GM11168 (cell line): Measurements from ENCODE around the gene KIAA1217.

Source experiments
- in situ Hi-C: fragments of 300-500 bp; cut with MboI; formaldehyde crosslinking; loops from one replicate; pipeline ENCODE4 v1.12.0; 2022; ENCODE audit warnings: low sequenced_read_pairs; ENCODE audit not compliant: unreplicated experiment

Gene KIAA1217

DNA sequence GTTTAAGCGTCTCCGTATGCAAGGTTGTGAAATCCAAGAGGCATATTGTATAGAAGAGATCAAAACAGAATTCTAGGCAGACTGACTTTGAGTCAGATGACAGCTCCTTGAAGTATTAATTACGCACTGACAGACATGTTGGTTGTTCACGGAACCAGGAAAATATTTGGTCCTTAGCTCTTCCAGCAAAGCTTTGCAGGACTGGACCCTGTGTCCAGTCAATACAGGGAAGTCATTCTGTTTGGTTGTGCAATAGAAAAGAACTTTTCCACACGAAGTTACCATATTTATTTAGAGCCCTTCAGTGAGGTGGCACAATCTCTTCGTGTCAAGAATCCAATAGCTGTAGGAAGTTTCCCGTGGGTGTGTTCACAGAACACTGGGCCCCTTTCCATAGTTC is 309.5 kb downstream of the KIAA1217 start:
- in situ Hi-C loops, result loop anchor here (10.0 kb wide), 1 partner anchor 114 kb away; no protein-coding TSS in a partner anchor

DNA sequence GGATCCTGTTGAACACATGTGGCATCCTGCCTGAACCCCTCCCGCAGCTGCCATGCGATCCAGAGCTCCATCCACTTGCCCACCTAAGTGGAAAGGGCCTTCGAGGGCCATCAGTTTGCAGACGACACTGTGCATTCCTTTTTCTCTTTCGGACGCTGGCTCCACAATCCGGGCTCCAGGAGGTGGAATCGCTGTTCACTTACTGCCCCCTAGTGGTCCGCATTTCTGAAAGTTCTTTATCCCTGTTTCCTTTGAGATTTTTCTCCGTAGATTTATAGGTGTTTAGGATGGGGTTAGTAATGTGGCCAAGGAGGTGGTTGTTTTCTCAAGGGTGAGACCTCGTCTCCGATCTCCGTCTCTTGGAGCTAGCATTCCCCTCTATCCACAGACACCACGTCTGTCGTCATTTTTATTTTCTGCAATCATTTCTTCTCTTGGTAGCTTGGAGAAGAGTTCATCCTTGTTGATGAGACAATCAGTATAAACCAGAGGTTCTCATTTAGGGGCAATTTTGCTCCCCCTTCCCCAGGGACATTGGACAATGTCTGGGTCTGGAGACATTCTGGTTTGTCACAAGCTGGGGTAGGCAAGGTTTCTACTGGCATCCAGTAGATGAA is 310.2 kb downstream of the KIAA1217 start:
- in situ Hi-C loops, result loop anchor here (10.0 kb wide), 1 partner anchor 114 kb away; no protein-coding TSS in a partner anchor

DNA sequence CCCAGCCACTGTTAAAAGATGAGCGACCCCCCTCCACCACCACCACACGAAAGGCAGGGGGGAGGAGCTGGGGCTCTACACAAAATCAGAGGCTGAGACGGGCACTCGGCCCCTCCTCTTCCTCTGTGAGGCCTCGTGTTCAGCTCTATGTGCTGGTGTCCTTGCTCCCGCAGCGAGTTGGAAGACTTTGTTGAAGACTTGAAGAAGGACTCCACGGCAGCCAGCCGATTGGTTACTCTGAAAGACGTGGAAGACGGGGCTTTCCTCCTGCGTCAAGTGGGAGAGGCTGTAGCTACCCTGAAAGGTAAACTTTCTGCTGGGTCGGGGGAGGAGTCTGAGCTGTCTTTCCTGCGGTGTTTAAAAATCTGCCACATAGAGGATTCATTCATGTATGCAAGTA is 311.0 kb downstream of the KIAA1217 start:
- in situ Hi-C loops, result loop anchor here (10.0 kb wide), 1 partner anchor 115 kb away; no protein-coding TSS in a partner anchor

DNA sequence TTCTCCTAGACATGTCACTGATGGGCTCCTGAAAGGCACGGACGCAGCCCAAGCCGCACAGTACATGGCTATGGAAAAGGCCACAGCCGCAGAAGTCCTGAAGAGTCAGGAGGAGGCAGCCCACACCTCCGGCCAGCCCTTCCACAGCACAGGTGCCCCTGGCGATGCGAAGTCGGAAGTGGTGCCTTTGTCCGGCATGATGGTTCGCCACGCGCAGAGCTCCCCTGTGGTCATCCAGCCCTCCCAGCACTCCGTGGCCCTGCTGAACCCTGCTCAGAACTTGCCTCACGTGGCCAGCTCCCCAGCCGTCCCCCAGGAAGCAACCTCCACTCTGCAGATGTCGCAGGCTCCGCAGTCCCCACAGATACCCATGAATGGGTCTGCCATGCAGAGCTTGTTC is 315.4 kb downstream of the KIAA1217 start:
- in situ Hi-C loops, result no loop called here

DNA sequence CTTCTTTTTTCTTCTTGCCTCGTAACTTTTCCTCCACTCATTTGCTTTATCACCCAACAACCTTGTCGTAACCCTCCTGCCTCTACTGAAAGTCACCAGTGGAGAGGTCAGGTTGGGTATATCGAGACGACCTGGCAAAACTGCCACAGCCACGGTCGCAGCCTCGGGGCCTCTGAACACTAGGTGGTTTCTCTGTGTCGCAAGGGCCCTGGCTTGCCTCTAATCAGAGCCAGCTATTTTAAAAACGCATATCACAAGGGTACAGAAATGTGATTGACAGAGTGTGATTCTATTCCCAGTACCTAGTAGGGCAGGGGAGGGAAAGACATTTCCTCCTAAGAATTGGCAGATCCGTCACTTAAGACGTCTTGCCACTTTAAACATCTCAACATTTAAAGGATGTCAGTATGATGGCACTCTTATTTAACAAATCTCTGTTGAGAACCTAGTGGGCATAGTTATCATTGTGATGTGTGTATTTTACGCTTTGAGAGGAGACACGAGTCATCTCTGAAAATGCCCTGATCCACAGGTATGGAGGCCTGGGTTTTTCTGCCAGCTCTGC is 317.2 kb downstream of the KIAA1217 start:
- in situ Hi-C loops, result no loop called here

DNA sequence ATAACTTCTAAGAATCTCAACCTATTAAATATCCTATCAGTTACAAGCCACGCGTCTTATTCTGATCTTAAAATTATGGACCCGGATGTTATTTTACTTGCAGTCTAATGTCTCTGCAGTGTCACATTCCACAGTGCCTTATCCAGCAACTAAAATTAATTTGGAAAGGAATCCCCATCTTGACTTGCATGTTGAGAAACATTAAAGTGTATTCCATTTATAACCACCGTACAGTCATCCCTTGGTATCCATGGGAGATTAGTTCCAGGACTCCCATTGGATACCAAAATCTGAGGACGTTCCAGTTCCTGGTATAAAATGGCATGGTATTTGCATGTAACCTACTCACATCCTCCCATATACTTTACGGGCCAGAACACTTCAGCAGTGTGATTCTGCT is 320.0 kb downstream of the KIAA1217 start:
- in situ Hi-C loops, result no loop called here

DNA sequence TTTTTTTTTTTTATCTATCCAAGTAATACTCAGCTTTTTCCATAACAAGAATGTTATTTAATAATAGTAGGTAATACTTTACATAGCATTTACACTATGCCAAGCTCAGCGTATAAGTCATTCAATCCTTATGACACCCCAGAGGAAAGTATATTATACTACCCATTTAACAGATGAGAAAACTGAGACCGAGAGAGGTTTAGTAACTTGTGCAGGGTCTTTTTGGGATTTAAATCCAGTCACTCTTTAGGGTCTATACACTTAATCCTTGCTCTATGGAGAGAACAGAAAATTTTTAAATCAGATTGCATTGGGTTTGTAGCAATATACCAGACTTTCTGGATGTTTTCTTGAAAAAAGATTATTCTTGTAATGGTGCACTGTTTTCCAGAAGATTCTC is 322.5 kb downstream of the KIAA1217 start:
- in situ Hi-C loops, result no loop called here

DNA sequence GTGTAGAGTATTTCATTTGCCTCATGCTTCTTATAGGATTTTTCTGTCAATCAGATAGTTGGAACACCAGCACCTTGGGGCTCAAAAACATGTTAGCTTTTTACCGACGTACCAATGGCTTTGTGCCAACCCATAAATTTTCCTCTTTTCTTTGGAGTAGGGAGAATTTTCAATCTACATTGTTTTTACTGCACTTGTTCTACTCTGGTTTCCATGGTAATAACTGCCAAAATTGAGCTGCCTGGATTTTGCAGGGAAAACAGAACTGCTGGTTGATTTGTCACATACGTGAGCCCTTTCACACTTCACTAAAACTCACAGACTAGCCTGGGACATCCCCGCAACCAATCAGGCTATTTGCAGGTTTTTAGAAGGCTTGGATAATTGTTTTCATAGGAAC is 325.0 kb downstream of the KIAA1217 start:
- in situ Hi-C loops, result no loop called here

DNA sequence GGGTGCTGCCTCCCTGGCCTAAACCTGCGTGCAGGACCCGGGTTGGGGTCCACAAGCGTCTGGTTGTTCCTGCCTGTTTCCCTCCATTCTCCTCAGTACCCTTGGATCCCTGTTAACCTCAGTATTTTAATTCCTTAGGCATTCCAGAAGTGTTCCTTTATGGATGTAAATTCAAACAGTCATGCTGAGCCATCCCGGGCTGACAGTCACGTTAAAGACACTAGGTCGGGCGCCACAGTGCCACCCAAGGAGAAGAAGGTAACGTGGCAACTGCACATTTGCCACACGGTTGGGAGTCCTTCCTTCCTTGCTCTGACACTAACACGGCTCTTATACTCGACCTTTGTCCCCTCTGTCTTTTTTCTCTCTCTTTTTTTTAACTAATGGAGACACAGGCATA is 327.7 kb downstream of the KIAA1217 start:
- in situ Hi-C loops, result no loop called here

DNA sequence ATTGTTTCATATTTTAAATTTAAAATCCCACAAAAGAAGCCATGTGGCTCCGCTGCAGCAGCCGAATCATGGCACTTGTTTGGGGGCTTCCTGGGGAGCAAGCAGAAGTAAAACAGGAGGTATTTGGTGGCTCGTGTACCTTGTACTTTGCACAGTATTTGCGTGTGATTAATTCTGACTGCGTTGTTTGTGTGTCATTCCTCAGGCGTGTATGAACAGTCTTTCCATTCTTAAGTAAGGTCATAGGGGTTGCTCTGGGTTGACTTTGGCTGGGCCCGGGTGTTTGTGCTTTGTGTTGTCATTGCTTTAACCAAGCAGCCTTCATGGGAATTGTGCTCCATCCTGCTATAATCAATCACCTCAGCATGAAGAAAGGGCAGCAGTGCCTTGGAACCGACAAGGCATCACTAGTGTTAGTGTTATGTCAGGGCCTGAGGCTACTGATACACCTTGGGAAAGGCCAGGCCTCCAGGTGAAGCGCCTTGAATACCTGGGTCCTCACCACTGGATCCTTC is 332.4 kb downstream of the KIAA1217 start:
- in situ Hi-C loops, result no loop called here

DNA sequence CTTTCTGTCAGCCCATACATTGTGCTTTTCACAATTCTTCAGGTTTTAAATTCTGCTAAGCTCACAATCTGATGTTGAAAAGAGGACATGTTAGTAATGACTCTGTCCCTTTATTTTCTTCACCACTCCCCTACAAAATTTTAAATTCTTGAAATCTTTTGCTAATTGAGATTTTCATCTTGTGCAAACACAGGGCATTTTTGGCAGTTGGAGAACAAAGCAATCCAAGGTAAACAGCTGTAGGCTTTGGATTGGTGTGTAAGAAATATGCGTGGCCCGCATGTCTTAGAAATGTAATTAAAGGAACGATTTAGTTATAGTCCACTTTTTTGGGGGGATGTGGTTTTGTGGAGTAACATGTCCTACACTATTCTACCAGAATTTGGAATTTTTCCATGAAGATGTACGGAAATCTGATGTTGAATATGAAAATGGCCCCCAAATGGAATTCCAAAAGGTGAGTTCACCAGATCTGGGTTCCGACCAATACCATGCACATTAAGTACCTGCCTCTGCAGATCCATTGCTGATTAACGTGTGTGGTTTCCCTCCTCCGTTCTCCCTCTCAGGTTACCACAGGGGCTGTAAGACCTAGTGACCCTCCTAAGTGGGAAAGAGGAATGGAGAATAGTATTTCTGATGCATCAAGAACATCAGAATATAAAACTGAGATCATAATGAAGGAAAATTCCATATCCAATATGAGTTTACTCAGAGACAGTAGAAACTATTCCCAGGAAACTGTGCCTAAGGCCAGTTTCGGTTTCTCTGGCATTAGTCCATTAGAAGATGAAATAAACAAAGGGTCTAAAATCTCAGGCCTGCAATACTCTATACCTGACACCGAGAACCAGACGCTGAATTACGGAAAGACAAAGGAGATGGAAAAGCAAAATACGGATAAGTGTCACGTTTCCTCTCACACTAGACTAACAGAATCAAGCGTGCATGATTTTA is 333.7 kb downstream of the KIAA1217 start:
- in situ Hi-C loops, result no loop called here

DNA sequence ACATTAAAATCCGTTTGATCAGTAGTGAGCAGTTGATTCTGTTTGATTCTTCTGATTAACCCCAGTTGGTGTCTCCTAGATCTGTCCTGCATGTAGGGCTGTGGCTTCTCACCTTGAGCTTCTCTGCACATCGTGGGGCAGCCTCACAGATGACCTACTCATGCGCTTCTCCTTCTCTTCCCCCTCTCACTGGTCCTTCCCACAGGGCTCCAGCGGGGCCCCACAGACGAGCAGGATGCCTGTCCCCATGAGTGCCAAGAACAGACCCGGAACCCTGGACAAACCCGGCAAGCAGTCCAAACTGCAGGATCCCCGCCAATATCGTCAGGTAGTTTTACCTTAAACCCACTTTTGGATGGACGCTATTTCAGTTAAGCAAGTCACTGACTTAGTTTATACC is 335.8 kb downstream of the KIAA1217 start:
- in situ Hi-C loops, result no loop called here

DNA sequence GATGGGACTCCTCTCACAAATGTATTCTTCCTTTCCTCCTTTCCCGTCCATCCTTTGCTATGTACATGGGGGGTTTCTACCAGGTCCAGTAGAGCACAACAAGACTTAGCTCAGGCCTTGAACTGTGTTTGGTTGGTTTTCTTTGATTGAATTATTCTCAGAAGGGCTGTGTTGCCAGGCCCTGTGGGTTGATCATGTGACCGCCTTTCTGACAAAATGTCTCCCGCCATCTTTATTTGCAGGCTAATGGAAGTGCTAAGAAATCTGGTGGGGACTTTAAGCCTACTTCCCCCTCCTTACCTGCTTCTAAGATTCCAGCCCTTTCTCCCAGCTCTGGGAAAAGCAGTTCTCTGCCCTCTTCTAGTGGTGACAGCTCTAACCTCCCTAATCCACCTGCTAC is 336.6 kb downstream of the KIAA1217 start:
- in situ Hi-C loops, result no loop called here

DNA sequence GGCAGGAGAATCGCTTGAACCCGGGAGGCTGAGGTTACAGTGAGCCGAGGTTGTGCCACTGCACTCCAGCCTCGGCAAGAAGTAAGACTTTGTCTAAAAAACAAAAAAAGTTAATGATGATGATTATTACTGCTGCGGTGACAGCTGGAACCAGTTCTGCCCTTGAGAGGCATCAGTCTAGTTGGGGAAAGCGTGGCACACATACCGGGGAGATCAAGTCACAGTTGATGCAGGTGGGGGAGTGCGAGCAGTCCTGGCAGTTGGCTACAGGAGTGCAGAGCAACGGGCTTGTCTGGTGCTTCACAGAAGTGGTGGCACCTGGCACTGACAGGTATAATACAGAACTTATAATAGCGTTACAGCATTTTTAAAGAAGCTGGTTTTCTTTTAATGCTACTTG is 341.7 kb downstream of the KIAA1217 start:
- in situ Hi-C loops, result no loop called here

DNA sequence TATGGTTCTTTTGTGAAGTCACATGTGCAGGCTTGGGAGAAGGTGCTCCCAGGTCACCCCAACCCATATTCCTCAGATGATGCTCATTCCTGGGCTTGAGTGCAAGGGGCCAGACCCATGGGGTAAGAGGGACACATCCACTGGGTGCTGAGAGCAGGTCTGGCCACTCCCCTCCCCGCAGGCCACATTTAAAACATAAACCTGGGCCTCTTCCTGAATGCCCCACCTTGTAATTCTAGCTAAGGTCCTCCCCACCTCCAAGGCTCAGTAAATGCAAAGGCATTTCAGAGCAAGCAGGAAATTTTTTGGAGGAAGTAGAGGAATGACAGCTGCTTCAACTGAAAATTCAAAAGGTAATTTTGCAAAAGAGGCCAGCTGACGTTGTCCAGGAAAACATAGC is 342.2 kb downstream of the KIAA1217 start:
- in situ Hi-C loops, result no loop called here

DNA sequence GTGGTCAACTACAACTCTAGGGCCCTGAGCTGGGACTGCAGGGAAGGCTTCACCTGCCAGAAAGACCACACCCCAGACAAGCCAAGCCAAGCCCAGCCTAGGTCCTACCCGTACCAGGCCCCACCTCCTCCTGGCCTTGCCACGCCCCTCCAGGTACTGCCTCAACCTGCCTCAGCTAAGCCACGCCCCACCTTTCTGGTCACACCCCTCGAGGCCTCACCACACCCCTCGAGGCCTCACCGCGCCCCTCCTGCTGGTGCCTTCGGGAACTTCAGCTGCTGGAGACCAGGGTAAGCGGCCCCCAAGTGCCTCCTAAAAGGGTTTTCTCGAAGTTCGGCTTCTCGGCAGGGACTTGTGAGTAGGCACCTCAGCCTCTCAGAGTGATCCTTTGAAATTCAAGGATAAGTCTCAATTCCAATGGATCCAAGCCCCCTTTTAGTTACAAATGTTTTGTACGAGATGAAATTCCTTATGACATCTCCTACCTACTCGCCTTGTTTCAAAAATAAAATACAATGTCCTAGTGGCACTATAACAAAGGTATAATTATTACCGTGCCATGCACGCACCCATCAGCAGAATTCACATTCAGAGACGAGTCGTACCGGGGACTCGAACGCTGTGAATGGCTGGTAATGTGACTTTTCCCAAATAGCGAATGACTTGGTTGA is 343.5 kb downstream of the KIAA1217 start:
- in situ Hi-C loops, result no loop called here

DNA sequence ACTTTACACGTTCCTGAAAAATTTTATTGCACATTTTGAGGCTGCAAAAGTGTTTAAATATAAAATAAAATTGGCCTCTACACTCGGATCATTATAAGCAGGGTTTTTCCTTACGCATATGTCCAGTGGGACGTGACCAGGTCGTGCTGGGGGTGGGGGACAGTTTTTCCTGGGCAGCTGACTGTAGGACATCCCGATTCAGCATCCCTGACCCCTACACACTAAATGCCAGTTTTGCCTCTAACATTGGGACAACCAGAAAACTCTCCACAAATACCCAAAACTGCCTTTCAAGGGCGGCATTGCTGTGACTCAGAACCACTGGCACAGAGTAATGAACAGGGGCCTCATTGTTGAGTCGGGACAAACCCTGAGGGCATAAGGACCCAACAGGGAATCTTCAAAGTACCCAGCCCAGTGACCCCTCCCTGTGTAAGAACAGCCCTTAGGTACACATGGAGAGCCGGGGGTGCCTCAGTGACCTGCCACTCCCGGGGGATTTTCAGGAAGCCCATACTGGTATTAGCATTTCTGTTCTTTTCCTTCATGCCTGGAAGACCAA is 344.2 kb downstream of the KIAA1217 start:
- in situ Hi-C loops, result no loop called here

DNA sequence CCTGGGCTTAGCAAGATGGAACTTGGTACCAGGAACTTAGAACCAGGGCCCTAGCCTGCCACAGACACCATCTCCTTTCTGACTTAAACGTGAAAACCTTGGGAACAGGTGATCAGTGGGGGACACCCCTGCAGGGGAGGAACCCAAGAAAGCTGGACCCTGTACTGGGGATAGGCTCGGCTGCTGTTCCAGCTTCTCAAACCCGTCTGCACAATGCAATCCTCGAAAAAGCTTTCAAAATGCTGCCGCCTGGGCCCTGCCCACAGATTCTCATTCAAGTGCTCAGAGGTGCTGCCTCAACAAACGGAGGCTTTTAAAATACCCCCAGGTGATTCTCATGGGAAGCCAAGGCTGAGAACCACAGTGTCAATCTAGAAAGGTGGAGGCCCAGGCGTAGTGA is 345.1 kb downstream of the KIAA1217 start:
- in situ Hi-C loops, result no loop called here

DNA sequence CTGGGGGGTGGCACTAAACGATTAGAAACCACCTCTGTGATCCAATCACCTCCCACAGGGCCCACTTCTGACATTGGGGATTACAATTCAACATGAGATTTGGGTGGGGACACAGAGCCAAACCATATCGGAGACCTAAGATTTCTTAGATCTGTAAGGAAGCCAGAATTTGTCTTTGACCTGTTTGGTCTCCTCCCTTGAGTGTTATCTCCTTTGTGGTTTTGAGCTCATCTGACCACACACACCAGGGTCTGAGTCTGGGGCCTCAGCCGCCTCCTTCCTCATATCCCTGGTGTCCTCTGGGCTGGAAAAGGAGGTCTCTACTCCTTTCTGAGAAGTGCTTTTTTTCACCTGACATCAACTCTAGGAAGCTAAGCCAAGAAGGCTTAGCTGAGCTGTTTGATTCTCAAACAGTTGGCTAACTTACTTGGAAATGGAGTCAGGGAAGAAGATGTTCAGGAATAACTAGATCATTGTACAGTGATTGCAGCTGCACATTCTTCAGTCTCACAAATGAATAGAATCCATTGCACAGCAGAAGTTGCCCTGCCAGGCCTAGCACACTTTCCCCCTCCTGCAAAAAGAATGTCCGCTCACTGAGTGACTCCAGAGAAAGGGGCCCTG is 347.3 kb downstream of the KIAA1217 start:
- in situ Hi-C loops, result no loop called here
